GM21390 (cell line): ENCODE measurements around the gene CYP3A7.
"Not testable (repeated sequence)": the region's sequence is repeated elsewhere in the genome, so short reads cannot be mapped to it uniquely, and the experiment has no call there.

ENCODE experiments used
- ATAC-seq: cut with Tn5 transposase; IDR thresholded peaks from one replicate; pipeline ENCODE4 v1.9.1; 2021; ENCODE audit not compliant: unreplicated experiment

CYP3A7 gene

GRCh38 chr7:99674995-99675742, 59.8 kb downstream of the CYP3A7 start:
- ATAC-seq, result no peak

GRCh38 chr7:99672573-99672972, 62.4 kb downstream of the CYP3A7 start:
- no peak for ATAC-seq

- ATAC-seq, result no peak
These were observed 65.2 kb downstream of the CYP3A7 start for GRCh38 chr7:99669782-99670181.

- ATAC-seq, result no peak
These were observed 66.5 kb downstream of the CYP3A7 start for GRCh38 chr7:99668541-99668940.

GRCh38 chr7:99667179-99667578, 67.8 kb downstream of the CYP3A7 start:
- no peak for ATAC-seq

GRCh38 chr7:99666013-99666395, 69.0 kb downstream of the CYP3A7 start:
- no peak for ATAC-seq

GRCh38 chr7:99665312-99666012, 69.5 kb downstream of the CYP3A7 start:
- no peak for ATAC-seq

- not testable (repeated sequence) for ATAC-seq
These were observed 77.1 kb downstream of the CYP3A7 start for GRCh38 chr7:99657879-99658278.
